ENCODE data around the gene DCAF12.
A peak's percentile ranks its signal among the peaks of the same experiment; 100 is the strongest.

Gene DCAF12

DNA sequence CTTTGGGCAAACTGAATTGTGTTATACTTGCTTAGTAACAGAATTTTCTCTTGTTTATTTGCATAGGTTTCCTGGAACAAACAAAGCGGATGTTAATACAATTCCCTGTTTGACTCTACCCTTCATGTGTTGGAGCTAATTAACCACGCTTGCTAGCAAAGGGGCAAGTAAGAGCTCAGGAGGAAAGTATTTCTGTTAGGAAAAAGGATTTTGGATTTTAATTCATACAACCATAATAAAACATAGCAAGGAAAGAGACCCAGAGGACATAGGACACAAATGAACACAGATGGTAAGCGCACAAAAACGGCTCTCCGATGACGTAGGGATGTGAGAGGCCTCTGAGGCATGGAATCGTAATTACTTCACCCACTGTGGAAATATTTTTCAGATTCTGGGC, 5.1 kb upstream of the DCAF12 start:
- DNase-seq (no peak), ATAC-seq (ENCODE audit: insufficient read depth, low read depth) (no peak)
- H3K27me3 ChIP-seq (ENCODE audit: insufficient read depth, low read length, poor library complexity) = no peaks in the 10 kb centered on the region
- peaks cover 7% of the 10 kb centered on the region for H3K4me1 ChIP-seq (ENCODE audit: insufficient read depth, low read length)
- H3K36me3 ChIP-seq (ENCODE audit: insufficient read depth, low read length) = no peaks in the 10 kb centered on the region
- no peaks in the 10 kb centered on the region for H4K20me1 ChIP-seq (ENCODE audit: insufficient read depth, low read length)
- no peak overlapping the region for H2AFZ ChIP-seq (ENCODE audit: low read depth, low read length)
- no peak overlapping the region for H3K4me2 ChIP-seq (ENCODE audit: insufficient read depth, low read length)
- no peak overlapping the region for H3K9ac ChIP-seq (ENCODE audit: low read depth, low read length)
- no peaks in the 10 kb centered on the region for H3K9me3 ChIP-seq (ENCODE audit: insufficient read depth, low read length, severe bottlenecking)
- no peak for TF ChIP-seq EZH2 (IDR thresholded peaks at IDR 0.05; ENCODE audit: borderline replicate concordance, low read depth, low read length, severe bottlenecking)
- no peak for TF ChIP-seq CTCF (IDR thresholded peaks at IDR 0.05; ENCODE audit: borderline replicate concordance, extremely low read depth, low read length, poor library complexity, severe bottlenecking)
- H3K27ac ChIP-seq (ENCODE audit: low read length) = no peak overlapping the region
- no peak overlapping the region for H3K4me3 ChIP-seq (ENCODE audit: low read depth in 1 of 2, low read length in 2 of 2)
- no peaks in the 10 kb centered on the region for H3K79me2 ChIP-seq (ENCODE audit: insufficient read depth, low read length)

DNA sequence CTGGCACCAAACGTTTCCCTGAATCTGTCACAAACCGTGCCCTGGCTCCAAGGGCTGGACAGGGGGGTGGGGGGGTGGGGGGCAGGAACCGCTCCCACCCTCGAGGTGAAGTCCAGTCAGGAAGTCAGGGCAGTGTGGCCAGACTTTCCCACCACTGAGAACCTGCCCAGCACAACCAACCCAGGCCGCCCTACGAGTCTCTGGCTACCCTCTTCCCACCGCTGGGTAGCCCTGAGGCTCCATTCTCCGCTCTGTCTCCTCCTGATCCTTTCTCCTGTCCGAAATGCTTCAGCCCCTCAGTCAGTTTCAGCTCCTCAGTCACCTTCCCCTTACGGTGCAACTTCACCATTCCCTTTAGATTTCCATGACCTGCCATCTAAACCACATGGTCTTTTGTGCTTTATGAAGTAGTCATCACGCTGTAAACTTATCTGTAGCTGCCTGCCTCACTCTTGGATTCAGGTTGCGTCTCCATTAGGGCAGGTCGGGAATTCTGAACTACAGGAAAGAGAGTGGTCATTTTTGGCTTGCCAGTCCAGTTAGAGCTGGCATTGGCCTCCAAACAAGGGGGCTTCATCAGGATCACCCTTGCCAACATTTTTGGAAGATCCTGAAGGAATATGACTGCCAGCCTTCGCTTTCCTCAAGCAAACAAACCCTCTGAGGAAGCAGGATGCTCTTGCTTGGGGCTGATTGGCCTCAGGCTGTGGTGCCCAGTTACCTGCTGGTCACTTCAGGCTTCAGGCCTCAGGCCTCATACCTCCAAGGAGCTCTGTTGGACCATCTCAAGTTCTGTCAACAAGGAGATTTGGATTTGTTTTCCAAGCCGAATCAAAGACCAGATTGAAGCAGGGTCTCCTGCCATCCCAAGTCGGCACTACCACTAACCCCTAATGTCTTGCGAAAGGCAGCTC, 794 bp upstream of the DCAF12 start:
- Histone ChIP-seq H2AFZ (ENCODE audit: low read depth, low read length) (peak overlapping the region; percentile 85), H3K27ac (ENCODE audit: low read length) (peak overlapping the region; percentile 94)
- TF ChIP-seq EZH2 (IDR thresholded peaks at IDR 0.05; ENCODE audit: borderline replicate concordance, low read depth, low read length, severe bottlenecking) (no peak), CTCF (IDR thresholded peaks at IDR 0.05; ENCODE audit: borderline replicate concordance, extremely low read depth, low read length, poor library complexity, severe bottlenecking) (no peak)

DNA sequence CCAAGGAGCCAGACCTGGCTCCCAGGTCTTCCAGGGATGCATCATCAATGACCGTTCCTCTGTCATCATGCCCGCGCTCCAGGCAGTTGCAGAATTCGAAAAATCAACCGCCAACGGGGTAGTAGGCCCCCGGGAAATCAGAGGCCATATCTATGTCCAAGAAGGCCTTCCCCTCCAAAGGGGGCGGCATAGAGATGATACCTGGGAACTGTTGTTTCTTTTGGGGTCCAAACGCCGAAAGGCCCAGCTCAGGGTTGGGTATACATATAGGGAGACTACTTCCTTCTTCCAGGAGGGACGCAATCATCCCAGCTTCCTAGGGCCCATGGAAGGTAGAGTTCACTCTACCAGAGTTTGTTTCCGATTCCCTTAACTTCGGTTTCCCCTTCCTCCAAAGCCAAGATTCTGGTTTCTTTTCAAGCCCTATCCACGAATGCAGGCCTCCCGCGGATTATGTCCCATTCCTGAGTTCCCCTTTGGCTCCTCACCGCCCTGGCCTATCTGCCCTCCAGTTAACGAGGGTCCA, 754 bp downstream of the DCAF12 start:
- Histone ChIP-seq H3K4me1 (ENCODE audit: insufficient read depth, low read length) (peaks cover 37% of the 10 kb centered on the region), H2AFZ (ENCODE audit: low read depth, low read length) (peak overlapping the region; percentile 85), H3K4me3 (ENCODE audit: low read depth in 1 of 2, low read length in 2 of 2) (peak overlapping the region; percentile 100), H3K79me2 (ENCODE audit: insufficient read depth, low read length) (peaks cover 55% of the 10 kb centered on the region), H3K27me3 (ENCODE audit: insufficient read depth, low read length, poor library complexity) (no peaks in the 10 kb centered on the region), H3K9ac (ENCODE audit: low read depth, low read length) (peak overlapping the region; percentile 94), H4K20me1 (ENCODE audit: insufficient read depth, low read length) (peaks cover 21% of the 10 kb centered on the region), H3K4me2 (ENCODE audit: insufficient read depth, low read length) (peak overlapping the region; percentile 87), H3K27ac (ENCODE audit: low read length) (peak overlapping the region; percentile 94), H3K36me3 (ENCODE audit: insufficient read depth, low read length) (peaks cover 43% of the 10 kb centered on the region), H3K9me3 (ENCODE audit: insufficient read depth, low read length, severe bottlenecking) (no peaks in the 10 kb centered on the region)
- 0 out of 3 replicates have a peak, but pooled peaks have one; percentile 1 for ATAC-seq (ENCODE audit: insufficient read depth, low read depth)
- peak; percentile 9 for DNase-seq
- TF ChIP-seq EZH2 (IDR thresholded peaks at IDR 0.05; ENCODE audit: borderline replicate concordance, low read depth, low read length, severe bottlenecking) (no peak), CTCF (IDR thresholded peaks at IDR 0.05; ENCODE audit: borderline replicate concordance, extremely low read depth, low read length, poor library complexity, severe bottlenecking) (no peak)

More for the DNA sequence above, 794 bp upstream of the DCAF12 start:
- Histone ChIP-seq H3K4me1 (ENCODE audit: insufficient read depth, low read length) (peaks cover 37% of the 10 kb centered on the region), H3K4me2 (ENCODE audit: insufficient read depth, low read length) (peak overlapping the region; percentile 87), H3K4me3 (ENCODE audit: low read depth in 1 of 2, low read length in 2 of 2) (peak overlapping the region; percentile 100; a peak in 3 of 4 replicates), H3K79me2 (ENCODE audit: insufficient read depth, low read length) (peaks cover 42% of the 10 kb centered on the region), H3K36me3 (ENCODE audit: insufficient read depth, low read length) (peaks cover 33% of the 10 kb centered on the region), H3K9ac (ENCODE audit: low read depth, low read length) (peak overlapping the region; percentile 94), H3K9me3 (ENCODE audit: insufficient read depth, low read length, severe bottlenecking) (no peaks in the 10 kb centered on the region), H4K20me1 (ENCODE audit: insufficient read depth, low read length) (peaks cover 21% of the 10 kb centered on the region), H3K27me3 (ENCODE audit: insufficient read depth, low read length, poor library complexity) (no peaks in the 10 kb centered on the region)
- DNase-seq = no peak
- ATAC-seq (ENCODE audit: insufficient read depth, low read depth) = 0 out of 3 replicates have a peak, but pooled peaks have one; percentile 2
